Fibroblast of villous mesenchyme (primary cell): ENCODE data around the gene ROCK1. TPM values are rescaled to one million over a fixed set of nuclear protein-coding genes. Genes with fewer than 3 reads are reported as not detected.
"Not testable (repeated sequence)": the region's sequence is repeated elsewhere in the genome, so short reads cannot be mapped to it uniquely, and the experiment has no call there.

Experiments
- DNase-seq: peaks from one replicate; pipeline ENCODE4 v3.0.0-alpha.2; 2010; ENCODE audit warnings: low read depth
- H3K4me3 ChIP-seq: 2 replicates; pipeline ENCODE4 v1.5.1; 2011; ENCODE audit warnings: low read depth, mild to moderate bottlenecking, low read length
- total RNA-seq: library from RNA; depleted of rRNA; stranded (reverse); fragments of >200 nt; gene quantifications from 2 replicates; pipeline ENCODE4 v1.2.3, GENCODE V29; 2012
- TF ChIP-seq, protein P1 (sequence below): IDR thresholded peaks from 2 replicates; pipeline ENCODE4 v1.5.1; 2012; ENCODE audit warnings: low read depth, mild to moderate bottlenecking, low read length; ENCODE audit not compliant: insufficient read depth

The ROCK1 gene
- total RNA-seq, 1 donor: 55.3 TPM

DNA sequence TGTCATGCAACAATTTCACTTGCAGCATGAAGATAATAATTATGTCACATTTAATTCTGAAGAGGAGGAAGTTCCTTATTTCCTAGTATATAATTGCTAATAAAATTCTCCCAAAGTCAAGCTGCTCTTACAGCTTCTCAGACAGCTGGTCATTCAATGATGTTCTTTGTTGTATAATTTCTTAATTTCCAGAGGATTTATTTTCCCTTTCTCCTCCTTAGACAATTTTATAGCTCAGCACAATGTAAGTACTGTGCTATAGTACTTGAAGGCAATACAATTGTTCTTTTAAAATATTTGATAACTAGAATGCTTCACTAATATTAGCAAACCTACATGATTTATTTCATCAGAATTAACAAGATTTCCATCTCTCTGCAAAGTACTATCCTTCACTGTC is 73.4 kb downstream of the ROCK1 start:
- no peak overlapping the region for H3K4me3 ChIP-seq
- DNase-seq: no peak
- TF ChIP-seq, protein P1, sequence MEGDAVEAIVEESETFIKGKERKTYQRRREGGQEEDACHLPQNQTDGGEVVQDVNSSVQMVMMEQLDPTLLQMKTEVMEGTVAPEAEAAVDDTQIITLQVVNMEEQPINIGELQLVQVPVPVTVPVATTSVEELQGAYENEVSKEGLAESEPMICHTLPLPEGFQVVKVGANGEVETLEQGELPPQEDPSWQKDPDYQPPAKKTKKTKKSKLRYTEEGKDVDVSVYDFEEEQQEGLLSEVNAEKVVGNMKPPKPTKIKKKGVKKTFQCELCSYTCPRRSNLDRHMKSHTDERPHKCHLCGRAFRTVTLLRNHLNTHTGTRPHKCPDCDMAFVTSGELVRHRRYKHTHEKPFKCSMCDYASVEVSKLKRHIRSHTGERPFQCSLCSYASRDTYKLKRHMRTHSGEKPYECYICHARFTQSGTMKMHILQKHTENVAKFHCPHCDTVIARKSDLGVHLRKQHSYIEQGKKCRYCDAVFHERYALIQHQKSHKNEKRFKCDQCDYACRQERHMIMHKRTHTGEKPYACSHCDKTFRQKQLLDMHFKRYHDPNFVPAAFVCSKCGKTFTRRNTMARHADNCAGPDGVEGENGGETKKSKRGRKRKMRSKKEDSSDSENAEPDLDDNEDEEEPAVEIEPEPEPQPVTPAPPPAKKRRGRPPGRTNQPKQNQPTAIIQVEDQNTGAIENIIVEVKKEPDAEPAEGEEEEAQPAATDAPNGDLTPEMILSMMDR: no peak

DNA sequence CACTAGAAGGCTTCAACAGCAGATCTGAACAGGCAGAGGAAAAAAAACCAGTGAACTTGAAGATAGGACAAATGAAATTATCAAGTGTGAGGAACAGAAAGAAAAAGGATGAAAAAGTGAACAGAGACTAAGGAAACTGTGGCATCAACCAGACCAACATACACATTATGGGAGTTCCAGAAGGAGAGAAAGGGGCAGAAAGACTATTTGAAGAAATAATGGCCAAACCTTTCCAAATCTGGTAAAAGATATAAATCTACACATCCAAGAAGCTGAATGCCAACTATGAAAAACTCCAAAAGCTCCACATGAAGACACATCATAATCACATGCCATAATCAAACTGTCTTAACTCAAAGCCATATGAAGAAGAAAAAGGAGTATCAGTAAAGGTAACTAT is 79.8 kb downstream of the ROCK1 start:
- TF ChIP-seq, protein P1: no peak
- no peak for DNase-seq
- H3K4me3 ChIP-seq: no peak overlapping the region

DNA sequence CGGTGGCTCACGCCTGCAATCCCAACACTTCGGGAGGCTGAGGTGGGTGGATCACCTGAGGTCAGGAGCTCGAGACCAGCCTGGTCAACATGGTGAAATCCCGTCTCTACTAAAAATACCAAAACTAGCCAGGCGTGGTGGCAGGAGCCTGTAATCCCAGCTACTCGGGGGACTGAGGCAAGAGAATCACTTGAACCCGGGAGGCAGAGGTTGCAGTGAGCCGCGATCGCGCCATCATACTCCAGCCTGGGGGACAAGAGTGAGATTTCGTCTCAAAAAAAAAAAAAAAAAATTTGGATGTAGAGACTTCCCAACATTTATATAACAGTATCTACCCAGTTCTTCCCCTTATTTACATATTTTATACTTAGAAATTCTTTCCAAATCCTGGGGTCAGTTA is 93.4 kb downstream of the ROCK1 start:
- DNase-seq, H3K4me3 ChIP-seq: not testable (repeated sequence)

DNA sequence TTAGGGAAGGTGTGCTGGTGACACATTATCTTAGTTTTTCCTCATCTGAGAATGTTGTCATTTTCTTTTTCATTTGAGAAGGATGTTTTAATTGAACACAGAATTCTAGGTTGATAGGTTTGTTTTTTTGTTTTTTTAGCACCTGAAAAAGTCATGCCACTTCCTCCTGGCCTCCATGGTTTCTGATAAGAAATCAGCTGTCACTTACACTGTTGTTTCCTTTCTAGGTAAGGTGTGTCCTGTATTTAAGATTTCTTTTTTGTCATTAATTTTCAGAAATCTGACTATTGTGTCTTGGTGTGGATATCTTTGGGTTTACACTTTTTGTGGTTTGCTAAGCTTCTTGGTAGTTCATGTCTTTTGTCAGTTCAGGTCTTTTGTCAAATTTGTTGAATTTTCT is 99.3 kb downstream of the ROCK1 start:
- TF ChIP-seq, protein P1: no peak
- no peak for DNase-seq
- no peak overlapping the region for H3K4me3 ChIP-seq

DNA sequence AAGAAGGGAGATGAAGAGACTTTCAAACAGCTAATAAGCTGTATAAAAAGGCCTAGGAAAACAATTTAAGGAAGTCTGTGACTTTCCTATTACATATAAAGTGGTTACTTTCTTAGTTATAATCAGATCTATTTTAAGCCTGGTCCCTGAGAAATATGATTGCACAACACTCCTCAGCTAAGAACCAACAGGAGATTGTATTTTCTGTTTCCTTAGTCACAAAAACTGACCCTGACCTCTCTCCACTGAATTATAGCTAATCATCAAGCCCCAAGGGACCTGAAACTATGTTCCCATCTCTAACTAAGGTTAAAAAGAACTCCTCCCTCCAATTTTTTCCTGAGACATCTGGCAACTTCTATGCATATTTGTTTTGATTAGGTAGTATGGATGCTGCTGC is 106.9 kb downstream of the ROCK1 start:
- H3K4me3 ChIP-seq: no peak overlapping the region
- DNase-seq: peak; percentile 92
- TF ChIP-seq, protein P1: no peak

DNA sequence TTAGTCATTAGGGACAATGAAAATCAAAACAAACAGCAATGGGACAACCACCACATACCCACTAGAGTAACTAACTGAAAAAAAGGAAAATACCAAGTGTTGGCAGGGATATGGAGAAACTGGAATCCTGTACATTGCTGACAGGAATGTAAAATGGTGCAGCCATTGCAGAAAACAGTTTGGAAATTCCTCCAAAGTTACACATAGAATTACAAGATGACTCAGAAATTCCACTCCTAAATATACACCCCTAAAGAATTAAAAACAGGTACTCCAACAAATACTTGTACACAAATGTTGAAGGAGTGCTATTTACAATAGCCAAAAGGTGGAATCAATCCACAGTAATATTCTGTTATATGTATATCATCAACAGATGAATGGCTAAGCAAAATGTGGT is 110.9 kb downstream of the ROCK1 start:
- H3K4me3 ChIP-seq: no peak overlapping the region
- peak; percentile 7 for DNase-seq
- TF ChIP-seq, protein P1: no peak

DNA sequence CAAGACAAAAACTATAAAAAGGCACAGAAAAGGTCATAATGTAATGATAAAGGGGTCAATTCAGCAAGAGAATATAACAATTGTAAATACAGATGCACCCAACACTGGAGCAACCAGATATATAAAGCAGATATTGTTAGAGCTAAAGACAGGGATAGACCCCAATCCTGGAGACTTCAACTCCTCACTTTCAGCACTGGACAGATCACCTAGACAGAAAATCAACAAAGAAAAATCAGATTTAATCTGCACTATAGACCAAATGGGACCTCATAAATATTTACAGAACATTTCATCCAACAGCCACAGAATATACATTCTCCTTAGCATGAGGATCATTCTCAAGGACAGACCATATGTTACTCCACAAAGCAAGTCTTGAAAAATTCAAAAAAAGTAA is 114.2 kb downstream of the ROCK1 start:
- TF ChIP-seq, protein P1: no peak
- no peak overlapping the region for H3K4me3 ChIP-seq
- no peak for DNase-seq

DNA sequence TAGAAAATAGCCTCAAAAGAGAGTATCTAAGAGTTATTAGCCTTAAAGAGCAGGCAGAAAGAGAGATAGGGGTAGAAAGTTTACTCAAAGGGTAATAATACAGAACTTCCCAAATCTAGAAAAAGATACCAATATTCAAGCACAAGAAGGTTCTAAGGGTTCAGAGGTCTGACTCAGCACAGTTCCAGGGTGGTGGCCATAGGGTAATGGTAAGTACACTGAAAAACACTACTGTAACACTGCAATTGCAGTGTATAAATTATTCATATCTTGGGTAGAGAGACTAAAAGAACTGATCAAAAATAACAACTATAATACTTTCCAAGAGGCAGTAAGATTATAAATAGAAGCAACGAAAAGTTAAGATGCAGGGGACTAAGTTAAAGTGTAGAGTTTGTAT is 115.2 kb downstream of the ROCK1 start:
- no peak for DNase-seq
- TF ChIP-seq, protein P1: no peak
- H3K4me3 ChIP-seq: no peak overlapping the region
